Activated CD8-positive, alpha-beta T cell treated with anti-CD3 and anti-CD28 coated beads for 36 hours (primary cell): ENCODE data around the gene SASH1. TPM values are rescaled to one million over a fixed set of nuclear protein-coding genes. Genes with fewer than 3 reads are reported as not detected.
A peak's percentile ranks its signal among the peaks of the same experiment; 100 is the strongest.

Experiments used
- ATAC-seq: fragments of 200-7000 bp; cut with Tn5 transposase; one replicate; pipeline ENCODE4 v1.10.0; 2021; ENCODE audit warnings: mild to moderate bottlenecking, moderate library complexity
- CTCF ChIA-PET: fragments of 350-600 bp; sonication (Branson Sonifier 250); formaldehyde crosslinking; loops from one replicate; lab custom pipeline; 2021; ENCODE audit warnings: antibody characterized with exemption; lab: Charles Lee
- POLR2A ChIA-PET: fragments of 350-600 bp; sonication (Branson Sonifier 250); formaldehyde crosslinking; loops from one replicate; lab custom pipeline; 2021; ENCODE audit warnings: antibody characterized with exemption; lab: Charles Lee
- DNase-seq: peaks from one replicate; pipeline ENCODE4 v3.0.0-alpha.2; 2020
- H3K27ac Mint-ChIP-seq: one replicate; pipeline ENCODE4 v1.8.0; 2021; ENCODE audit warnings: mild to moderate bottlenecking, mixed read lengths
- H3K27me3 Mint-ChIP-seq: one replicate; pipeline ENCODE4 v1.8.0; 2021; ENCODE audit warnings: mixed read lengths
- H3K36me3 Mint-ChIP-seq: one replicate; pipeline ENCODE4 v1.8.0; 2021; ENCODE audit warnings: low read depth, mixed read lengths
- H3K4me1 Mint-ChIP-seq: one replicate; pipeline ENCODE4 v1.8.0; 2021; ENCODE audit warnings: low read depth, mixed read lengths
- H3K4me3 Mint-ChIP-seq: one replicate; pipeline ENCODE4 v1.8.0; 2021; ENCODE audit warnings: mild to moderate bottlenecking, moderate library complexity, mixed read lengths
- H3K9me3 Mint-ChIP-seq: one replicate; pipeline ENCODE4 v1.8.0; 2021; ENCODE audit warnings: mixed read lengths
- intact Hi-C: fragments of 100-400 bp; cut with micrococcal nuclease; formaldehyde crosslinking; loops from one replicate; pipeline ENCODE4 v1.10.0; 2022
- total RNA-seq, 2 experiments: library from RNA; stranded (reverse); gene quantifications; one replicate each; pipeline ENCODE4 v1.2.3, GENCODE V29; 2021
- TF ChIP-seq, protein P1 (sequence below): fragments of 200-600 bp; IDR thresholded peaks from one replicate; pipeline ENCODE4 v1.8.0; 2022; ENCODE audit warnings: antibody characterized with exemption, mild to moderate bottlenecking

Gene SASH1
- total RNA-seq, 2 experiments from 2014 or later, result 0.04 to 0.05 TPM

DNA sequence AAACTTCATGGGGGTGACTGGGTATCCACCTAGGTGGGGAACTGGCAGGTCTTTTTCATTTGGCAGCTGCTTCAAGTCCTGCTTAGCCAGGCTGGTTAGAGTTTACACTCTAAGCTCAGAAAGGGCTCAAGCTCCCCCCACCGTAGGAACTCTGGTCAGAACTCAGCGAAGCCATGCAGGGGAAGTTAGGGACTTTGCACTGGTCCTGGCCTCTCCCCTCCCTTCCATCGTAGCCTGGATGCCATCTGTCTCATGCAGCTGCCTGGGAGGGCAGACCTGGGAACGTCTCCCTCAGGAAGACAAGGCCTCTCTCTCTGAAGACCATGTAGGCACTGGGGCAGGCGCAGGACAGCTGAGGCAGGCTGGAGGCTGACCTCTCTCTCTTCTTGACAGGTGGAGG, 220.4 kb downstream of the SASH1 start:
- Mint-ChIP-seq H3K36me3 (no peaks in the 10 kb centered on the region), H3K4me1 (peaks cover 13% of the 10 kb centered on the region), H3K27ac (no peak overlapping the region), H3K9me3 (no peaks in the 10 kb centered on the region), H3K27me3 (peaks cover 18% of the 10 kb centered on the region), H3K4me3 (no peak overlapping the region)
- ATAC-seq (no peak), DNase-seq (no peak)
- ChIA-PET POLR2A (no interaction called here), CTCF (interaction anchor here (5.3 kb wide), 1 partner anchor 14 kb away, joined by 30 read pairs; no protein-coding TSS in a partner anchor)
- intact Hi-C loops, result loop anchor here (10.0 kb wide), 1 partner anchor 272 kb away; no protein-coding TSS in a partner anchor
- TF ChIP-seq, protein P1, sequence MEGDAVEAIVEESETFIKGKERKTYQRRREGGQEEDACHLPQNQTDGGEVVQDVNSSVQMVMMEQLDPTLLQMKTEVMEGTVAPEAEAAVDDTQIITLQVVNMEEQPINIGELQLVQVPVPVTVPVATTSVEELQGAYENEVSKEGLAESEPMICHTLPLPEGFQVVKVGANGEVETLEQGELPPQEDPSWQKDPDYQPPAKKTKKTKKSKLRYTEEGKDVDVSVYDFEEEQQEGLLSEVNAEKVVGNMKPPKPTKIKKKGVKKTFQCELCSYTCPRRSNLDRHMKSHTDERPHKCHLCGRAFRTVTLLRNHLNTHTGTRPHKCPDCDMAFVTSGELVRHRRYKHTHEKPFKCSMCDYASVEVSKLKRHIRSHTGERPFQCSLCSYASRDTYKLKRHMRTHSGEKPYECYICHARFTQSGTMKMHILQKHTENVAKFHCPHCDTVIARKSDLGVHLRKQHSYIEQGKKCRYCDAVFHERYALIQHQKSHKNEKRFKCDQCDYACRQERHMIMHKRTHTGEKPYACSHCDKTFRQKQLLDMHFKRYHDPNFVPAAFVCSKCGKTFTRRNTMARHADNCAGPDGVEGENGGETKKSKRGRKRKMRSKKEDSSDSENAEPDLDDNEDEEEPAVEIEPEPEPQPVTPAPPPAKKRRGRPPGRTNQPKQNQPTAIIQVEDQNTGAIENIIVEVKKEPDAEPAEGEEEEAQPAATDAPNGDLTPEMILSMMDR, result no peak

GRCh38 chr6:148564494-148565035, 221.9 kb downstream of the SASH1 start:
- POLR2A ChIA-PET, result no interaction called here
- TF ChIP-seq, protein P1, result no peak
- Mint-ChIP-seq H3K36me3 (no peaks in the 10 kb centered on the region), H3K27me3 (peaks cover 15% of the 10 kb centered on the region), H3K4me3 (no peak overlapping the region), H3K4me1 (peaks cover 13% of the 10 kb centered on the region), H3K27ac (no peak overlapping the region), H3K9me3 (no peaks in the 10 kb centered on the region)
- DNase-seq (no peak), ATAC-seq (no peak)
- CTCF ChIA-PET, result interaction anchor here (1.0 kb wide), 1 partner anchor 73 kb away, joined by 3 read pairs; no protein-coding TSS in a partner anchor
- intact Hi-C loops, result loop anchor here (10.0 kb wide), 1 partner anchor 270 kb away; no protein-coding TSS in a partner anchor

DNA sequence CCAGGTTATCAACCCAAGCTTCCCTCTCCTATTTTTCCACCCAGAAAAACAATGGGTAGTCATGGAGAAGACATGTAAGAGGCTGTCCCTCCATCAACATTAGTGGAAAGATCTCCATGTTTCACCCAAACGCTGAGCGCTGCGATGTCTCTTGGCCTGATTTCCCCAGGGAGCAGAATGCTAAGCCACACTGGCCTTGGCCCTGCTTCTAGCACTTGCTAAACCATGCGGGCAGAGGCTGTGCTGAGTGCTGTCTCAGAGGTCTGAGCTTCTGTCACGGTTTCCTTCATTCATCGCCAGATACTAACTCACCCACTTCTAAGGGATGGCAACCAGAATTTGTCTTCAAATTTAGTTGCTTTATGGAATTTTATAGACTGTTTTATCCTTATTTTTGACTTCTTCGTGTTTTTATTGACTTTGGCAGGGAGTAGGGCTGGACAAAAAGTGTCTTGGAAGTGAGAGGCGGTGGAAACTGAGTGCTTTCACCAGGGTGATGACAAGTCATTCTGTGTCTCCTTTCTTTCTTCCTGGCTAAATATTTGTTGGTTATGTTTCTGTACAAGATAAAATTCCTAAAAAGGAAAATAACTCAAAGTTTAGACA, 222.8 kb downstream of the SASH1 start:
- CTCF ChIA-PET, result no interaction called here
- no peak for DNase-seq
- no peak overlapping the region for H3K27ac Mint-ChIP-seq
- no peak overlapping the region for H3K4me3 Mint-ChIP-seq
- H3K36me3 Mint-ChIP-seq, result no peaks in the 10 kb centered on the region
- POLR2A ChIA-PET, result no interaction called here
- no peaks in the 10 kb centered on the region for H3K9me3 Mint-ChIP-seq
- intact Hi-C loops, result loop anchor here (10.0 kb wide), 1 partner anchor 269 kb away; no protein-coding TSS in a partner anchor
- peaks cover 13% of the 10 kb centered on the region for H3K4me1 Mint-ChIP-seq
- TF ChIP-seq, protein P1, result no peak
- ATAC-seq, result no peak
- H3K27me3 Mint-ChIP-seq, result peaks cover 12% of the 10 kb centered on the region

- TF ChIP-seq, protein P1, result no peak
- POLR2A ChIA-PET, result no interaction called here
- peak; percentile 63 for DNase-seq
- Mint-ChIP-seq H3K9me3 (no peaks in the 10 kb centered on the region), H3K36me3 (no peaks in the 10 kb centered on the region), H3K4me3 (no peak overlapping the region), H3K27me3 (peaks cover 10% of the 10 kb centered on the region), H3K27ac (no peak overlapping the region), H3K4me1 (peaks cover 13% of the 10 kb centered on the region)
- CTCF ChIA-PET, result no interaction called here
- intact Hi-C loops, result loop anchor here (10.0 kb wide), 1 partner anchor 269 kb away; no protein-coding TSS in a partner anchor
- ATAC-seq, result peak; percentile 68
Observed at GRCh38 chr6:148565930-148566663, 223.5 kb downstream of the SASH1 start.
